Sigmoid colon (tissue), 7 donors: ENCODE measurements around the gene CRTC1. TPM values are rescaled to one million over a fixed set of nuclear protein-coding genes. Genes with fewer than 3 reads are reported as not detected.

Experiments used
- DNase-seq: peaks from one replicate; pipeline ENCODE4 v3.0.0-alpha.2; 2019
- H3K27ac ChIP-seq, 4 donors: fragments of 200-600 bp; sonication (generic); one replicate each; pipeline ENCODE4 v1.5.1; 2016 to 2019; ENCODE audit warnings: mild to moderate bottlenecking in 1 of 4
- H3K27me3 ChIP-seq, 3 donors: fragments of 200-600 bp; sonication (generic); one replicate each; pipeline ENCODE4 v1.5.1; 2019; ENCODE audit warnings: mild to moderate bottlenecking in 1 of 3
- H3K36me3 ChIP-seq, 4 donors: fragments of 200-600 bp; sonication (generic); one replicate each; pipeline ENCODE4 v1.5.1; 2016 to 2019
- H3K4me1 ChIP-seq, 4 donors: fragments of 200-600 bp; sonication (generic); one replicate each; pipeline ENCODE4 v1.5.1; 2017 to 2019
- H3K4me3 ChIP-seq, 4 donors: fragments of 200-600 bp; sonication (generic); one replicate each; pipeline ENCODE4 v1.5.1; 2017 to 2019; ENCODE audit warnings: mild to moderate bottlenecking in 2 of 4, moderate library complexity in 1 of 4
- H3K9me3 ChIP-seq, 4 donors: fragments of 200-600 bp in 3 of 4; sonication (generic) in 3 of 4; one replicate each; pipeline versions ENCODE4 v1.5.1 to v1.6.1; 2013 to 2019
- EP300 ChIP-seq, 4 donors: sonication (generic); formaldehyde crosslinking; IDR thresholded peaks; one replicate each; pipeline ENCODE4 v1.6.1; 2017; ENCODE audit warnings: antibody characterized with exemption in 4 of 4
- POLR2A ChIP-seq, 2 donors: fragments of 450-650 bp; IDR thresholded peaks; one replicate each; pipeline ENCODE4 v1.6.1; 2016; ENCODE audit warnings: antibody characterized with exemption in 2 of 2, mild to moderate bottlenecking in 2 of 2, moderate library complexity in 2 of 2
- POLR2AphosphoS5 ChIP-seq, 4 donors: sonication (generic); formaldehyde crosslinking; IDR thresholded peaks; one replicate each; pipeline ENCODE4 v1.6.1; 2017; ENCODE audit warnings: antibody characterized with exemption in 4 of 4
- WGBS, 2 donors: extraction: QIAGEN DNeasy Blood & Tissue Kit; methylation state at CpG; one replicate each; pipeline ENCODE4 v1.1.7; 2013; 5-methylcytosine and 5-hydroxymethylcytosine counted together
- intact Hi-C: fragments of 100-400 bp; cut with DNase I; formaldehyde crosslinking; loops from one replicate; pipeline ENCODE4 v1.15.1; 2023
- polyA plus RNA-seq, 3 donors: library from polyadenylated mRNA; stranded (reverse); fragments of 200-250 nt; gene quantifications; one replicate each; pipeline ENCODE4 v1.2.3, GENCODE V29; 2013
- total RNA-seq, 4 donors: library from RNA; depleted of rRNA; stranded (reverse); fragments of >200 nt; gene quantifications; one replicate each; pipeline ENCODE4 v1.1.0, GENCODE V29; 2016
- TF ChIP-seq, protein P1 (sequence below), 4 experiments: fragments of 450-650 bp in 3 of 4; fragments of 200-600 bp in 1 of 4; IDR thresholded peaks; one replicate each; pipeline ENCODE4 v1.5.1; 2016 to 2019; ENCODE audit warnings: antibody characterized with exemption in 4 of 4, mild to moderate bottlenecking in 3 of 4, moderate library complexity in 2 of 4
- donor health status: healthy with polysubstance abuse.
- donor health status: Bipolar disorder and iron deficiency.
- donor health status: healthy.

Gene CRTC1
- total and polyA plus RNA-seq, 7 donors = 2.5 to 8.9 (median 3.6) TPM

GRCh38 chr19:18708452-18709231, 25.2 kb downstream of the CRTC1 start:
- Histone ChIP-seq H3K4me3 (no peak overlapping the region), H3K9me3 (no peaks in the 10 kb centered on the region), H3K4me1 (peaks cover 0 to 22% (median 12%) of the 10 kb centered on the region in 4 donors), H3K36me3 (no peaks in the 10 kb centered on the region), H3K27ac (no peak overlapping the region), H3K27me3 (no peaks in the 10 kb centered on the region)
- intact Hi-C loops = no loop called here
- no peak for DNase-seq
- WGBS, 2 donors = 57 to 79% methylated on average over 25 of the region's 25 CpGs
- TF ChIP-seq POLR2A (IDR thresholded peaks at IDR 0.05) = no peak
- TF ChIP-seq, protein P1, sequence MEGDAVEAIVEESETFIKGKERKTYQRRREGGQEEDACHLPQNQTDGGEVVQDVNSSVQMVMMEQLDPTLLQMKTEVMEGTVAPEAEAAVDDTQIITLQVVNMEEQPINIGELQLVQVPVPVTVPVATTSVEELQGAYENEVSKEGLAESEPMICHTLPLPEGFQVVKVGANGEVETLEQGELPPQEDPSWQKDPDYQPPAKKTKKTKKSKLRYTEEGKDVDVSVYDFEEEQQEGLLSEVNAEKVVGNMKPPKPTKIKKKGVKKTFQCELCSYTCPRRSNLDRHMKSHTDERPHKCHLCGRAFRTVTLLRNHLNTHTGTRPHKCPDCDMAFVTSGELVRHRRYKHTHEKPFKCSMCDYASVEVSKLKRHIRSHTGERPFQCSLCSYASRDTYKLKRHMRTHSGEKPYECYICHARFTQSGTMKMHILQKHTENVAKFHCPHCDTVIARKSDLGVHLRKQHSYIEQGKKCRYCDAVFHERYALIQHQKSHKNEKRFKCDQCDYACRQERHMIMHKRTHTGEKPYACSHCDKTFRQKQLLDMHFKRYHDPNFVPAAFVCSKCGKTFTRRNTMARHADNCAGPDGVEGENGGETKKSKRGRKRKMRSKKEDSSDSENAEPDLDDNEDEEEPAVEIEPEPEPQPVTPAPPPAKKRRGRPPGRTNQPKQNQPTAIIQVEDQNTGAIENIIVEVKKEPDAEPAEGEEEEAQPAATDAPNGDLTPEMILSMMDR (IDR thresholded peaks at IDR 0.05) = no peak
- TF ChIP-seq POLR2AphosphoS5 (IDR thresholded peaks at IDR 0.05) = no peak
- no peak for TF ChIP-seq EP300 (IDR thresholded peaks at IDR 0.05)

GRCh38 chr19:18709546-18709945, 26.1 kb downstream of the CRTC1 start:
- H3K9me3 ChIP-seq = no peaks in the 10 kb centered on the region
- TF ChIP-seq POLR2AphosphoS5 (IDR thresholded peaks at IDR 0.05) (no peak), EP300 (IDR thresholded peaks at IDR 0.05) (no peak), POLR2A (IDR thresholded peaks at IDR 0.05) (no peak)
- TF ChIP-seq, protein P1 (IDR thresholded peaks at IDR 0.05) = no peak
- no peaks in the 10 kb centered on the region for H3K27me3 ChIP-seq
- H3K36me3 ChIP-seq = no peaks in the 10 kb centered on the region
- H3K4me1 ChIP-seq = peaks cover 0 to 25% (median 12%) of the 10 kb centered on the region in 4 donors
- no peak for DNase-seq
- H3K27ac ChIP-seq = no peak overlapping the region
- intact Hi-C loops = no loop called here
- no peak overlapping the region for H3K4me3 ChIP-seq
- WGBS, 2 donors = 82 to 93% methylated on average over 10 of the region's 10 CpGs

- Histone ChIP-seq H3K4me3 (no peak overlapping the region), H3K4me1 (peaks cover 0 to 21% (median 12%) of the 10 kb centered on the region in 4 donors), H3K36me3 (no peaks in the 10 kb centered on the region), H3K9me3 (no peaks in the 10 kb centered on the region), H3K27ac (no peak overlapping the region), H3K27me3 (no peaks in the 10 kb centered on the region)
- DNase-seq = no peak
- 80 to 91% methylated on average over 11 of the region's 11 CpGs for WGBS, 2 donors
- TF ChIP-seq POLR2AphosphoS5 (IDR thresholded peaks at IDR 0.05) (no peak), POLR2A (IDR thresholded peaks at IDR 0.05) (no peak), EP300 (IDR thresholded peaks at IDR 0.05) (no peak)
- TF ChIP-seq, protein P1 (IDR thresholded peaks at IDR 0.05) = no peak
- intact Hi-C loops = loop anchor here (10.0 kb wide), 1 partner anchor 135 kb away; no protein-coding TSS in a partner anchor
Observed at GRCh38 chr19:18710186-18710585, 26.7 kb downstream of the CRTC1 start.

DNA sequence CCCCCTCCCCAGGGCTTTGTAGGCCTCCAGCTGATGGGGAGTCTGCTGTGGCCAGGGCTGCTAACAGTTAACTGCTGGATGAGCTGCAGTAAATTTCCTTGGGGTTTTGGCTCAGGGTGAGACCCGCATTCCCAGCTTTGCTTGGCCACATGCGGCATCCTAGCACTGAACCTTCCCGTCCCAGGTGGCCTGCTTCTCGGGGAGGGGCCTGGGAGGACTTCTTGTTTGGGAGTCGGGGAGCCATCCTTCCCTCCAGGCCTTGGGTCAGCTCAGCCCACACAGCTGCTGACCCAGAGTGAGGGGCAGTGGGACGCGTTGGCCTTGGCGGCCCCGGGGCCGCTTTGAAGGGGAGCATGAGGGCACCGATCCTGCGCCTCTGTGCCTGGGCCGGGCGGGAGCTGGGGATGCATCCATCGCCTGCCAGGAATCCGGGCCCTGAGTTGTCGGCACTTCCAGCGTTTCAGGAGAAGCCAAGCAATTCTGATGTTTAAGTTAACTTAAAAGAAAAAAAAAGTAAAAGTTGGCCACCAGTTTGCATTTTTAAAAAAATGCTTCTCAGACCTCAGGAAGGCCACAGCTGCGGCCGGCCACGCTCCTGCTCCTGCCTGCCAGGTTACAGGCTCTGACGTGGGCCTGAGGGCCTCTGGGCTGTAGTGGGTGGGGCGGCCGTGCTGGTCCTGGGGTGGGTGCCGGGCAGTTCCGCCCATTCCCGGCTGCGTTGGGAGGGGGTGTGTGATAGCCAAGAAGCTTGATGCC, 27.7 kb downstream of the CRTC1 start:
- Histone ChIP-seq H3K36me3 (no peaks in the 10 kb centered on the region), H3K27me3 (no peaks in the 10 kb centered on the region), H3K4me3 (no peak overlapping the region), H3K9me3 (no peaks in the 10 kb centered on the region), H3K27ac (peak overlapping the region in 1 of 4 donors; percentile 55), H3K4me1 (peaks cover 0 to 21% (median 12%) of the 10 kb centered on the region in 4 donors)
- intact Hi-C loops = loop anchor here (10.0 kb wide), 1 partner anchor 134 kb away; no protein-coding TSS in a partner anchor
- WGBS, 2 donors = 80 to 86% methylated on average over 28 of the region's 28 CpGs
- TF ChIP-seq POLR2AphosphoS5 (IDR thresholded peaks at IDR 0.05) (no peak), EP300 (IDR thresholded peaks at IDR 0.05) (no peak), POLR2A (IDR thresholded peaks at IDR 0.05) (no peak)
- TF ChIP-seq, protein P1 (IDR thresholded peaks at IDR 0.05) = no peak
- DNase-seq = peak; percentile 88
